Heart left ventricle (tissue), 13 donors: ENCODE data around the gene SNX6.

Experiments
- CTCF ChIP-seq, 12 donors: fragments of 200-600 bp; sonication (generic) in 4 of 12; IDR thresholded peaks; one replicate each; pipeline versions ENCODE4 v1.5.0 to v1.8.0; 2018 to 2022; ENCODE audit warnings: antibody characterized with exemption in 12 of 12, mild to moderate bottlenecking in 5 of 12
- POLR2A ChIP-seq, 2 donors: fragments of 450-650 bp; IDR thresholded peaks; one replicate each; pipeline ENCODE4 v1.6.1; 2017; ENCODE audit warnings: antibody characterized with exemption in 2 of 2, mild to moderate bottlenecking in 2 of 2, moderate library complexity in 2 of 2
- donor health status: ischemic (EF 13 %, LVEDD 7.1; RV severe dilation, severe dysfunction).
- donor health status: DM: no; HTN: yes; CAD: no.
- donor health status: DM: no; HTN: no; CAD: no.
- donor health status: ischemic (EF 25% LVEDD 6.9; RV normal size, moderate dysfunction).
- donor health status: ischemic (EF 25% LVEDD 5.7; RV mildly dilated, moderate dysfunction).
- donor health status: ischemic (EF 35%, LVEDD 5.7; RV mildly dilated, moderate dysfunction).
- donor health status: nonischemic (EF 11% LVEDD 7.7; RV severe dilation, severe dysfunction).
- donor health status: DM: yes; HTN: yes; CAD: no.
- donor health status: PGD.
- donor health status: ischemic (EF 29% LVEDD 5.4; RV normal size, mild dysfunction).
- donor health status: nonischemic (EF 23%, LVEDD 6.1; RV moderate dilation, normal function).

DNA sequence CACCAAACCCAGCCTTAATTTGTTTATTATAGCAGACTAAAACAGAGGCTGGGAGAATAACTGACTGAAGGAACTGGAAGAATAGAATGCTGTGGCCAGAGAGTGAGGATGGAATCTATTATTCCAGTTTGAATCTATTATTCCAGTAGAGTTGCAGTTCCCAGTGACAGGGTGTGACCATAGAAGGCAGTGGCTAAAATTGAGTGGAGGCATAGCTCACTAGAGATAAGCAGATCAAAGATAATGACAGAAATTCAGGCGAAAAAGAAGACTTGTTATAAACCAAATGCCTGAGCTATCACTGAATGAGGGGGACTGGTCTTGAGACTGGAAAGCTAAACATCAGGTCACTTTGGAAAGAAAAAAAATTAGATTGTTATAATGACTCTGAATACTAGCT, 26.0 kb upstream of the SNX6 start:
- TF ChIP-seq CTCF (IDR thresholded peaks at IDR 0.05): no peak
- no peak for TF ChIP-seq POLR2A (IDR thresholded peaks at IDR 0.05)
